ENCODE data around the gene SCG3. TPM values are rescaled to one million over a fixed set of nuclear protein-coding genes. Genes with fewer than 3 reads are reported as not detected.

Gene SCG3
- total and polyA plus RNA-seq, 2 of the 4 experiments (the other 2 are of a cell fraction) = 0.02 TPM; not detected in 1

- Histone ChIP-seq H3K9me3 (ENCODE audit: control insufficient read depth, insufficient read depth, low read length) (no peaks in the 10 kb centered on the region), H3K36me3 (ENCODE audit: control insufficient read depth, insufficient read depth, low read length) (no peaks in the 10 kb centered on the region), H3K23ac (ENCODE audit: low read depth, low read length) (peak overlapping the region; percentile 43; the same call in 1 of the 2 replicates), H3K9ac (ENCODE audit: low read depth, low read length) (peak overlapping the region; percentile 44), H2BK5ac (ENCODE audit: low read depth, low read length, poor library complexity, severe bottlenecking) (no peak overlapping the region), H2BK15ac (ENCODE audit: low read depth, low read length) (no peak overlapping the region), H3K27me3 (ENCODE audit: control insufficient read depth, insufficient read depth, low read length) (peaks cover 28% of the 10 kb centered on the region), H2BK20ac (ENCODE audit: low read depth, low read length) (no peak overlapping the region), H2AK9ac (replicated peaks; ENCODE audit: low read depth, low read length, poor library complexity) (peak overlapping the region; percentile 76), H2AK5ac (ENCODE audit: low read depth, low read length) (no peak overlapping the region), H3K14ac (replicated peaks; ENCODE audit: low read depth, low read length) (peak overlapping the region; percentile 68; the same call in 1 of the 2 replicates), H3K9me1 (ENCODE audit: insufficient read depth, low read length) (no peaks in the 10 kb centered on the region), H3K27ac (ENCODE audit: insufficient read depth, low read length) (no peak overlapping the region; the same call in 1 of the 2 replicates), H4K8ac (ENCODE audit: low read depth in 2 of 2, low read length in 2 of 2) (no peak overlapping the region), H3K4me2 (ENCODE audit: low read depth, low read length) (peak overlapping the region; percentile 63), H3K4me1 (ENCODE audit: control insufficient read depth, insufficient read depth, low read length) (0 out of 2 replicates have a peak, but pooled peaks cover 4% of the 10 kb centered on the region), H3K4ac (ENCODE audit: low read depth, low read length) (no peak overlapping the region), H4K5ac (ENCODE audit: low read depth, low read length) (no peak overlapping the region), H3K79me1 (ENCODE audit: low read depth in 1 of 2, low read length in 2 of 2) (peaks cover 3 to 11% of the 10 kb centered on the region in 2 experiments; a peak in 1 of 4 replicates), H4K91ac (ENCODE audit: insufficient read depth, low read depth, low read length) (no peak overlapping the region), H3K4me3 (ENCODE audit: insufficient read depth, low read depth, low read length) (peak overlapping the region; percentile 67), H2BK120ac (ENCODE audit: low read depth, low read length) (no peak overlapping the region; the same call in 1 of the 2 replicates), H3K56ac (ENCODE audit: extremely low read depth, insufficient read depth, low read length) (no peak overlapping the region), H2AFZ (replicated peaks; ENCODE audit: low read length, poor library complexity) (peak overlapping the region; percentile 95), H4K20me1 (ENCODE audit: insufficient read depth, low read length) (no peaks in the 10 kb centered on the region; the same call in none of the 2 replicates), H3K18ac (ENCODE audit: low read depth, low read length) (no peak overlapping the region)
- TF ChIP-seq POLR2A (IDR thresholded peaks at IDR 0.05; ENCODE audit: low read depth, low read length) (no peak), MAFK (IDR thresholded peaks at IDR 0.05; ENCODE audit: low read depth, low read length) (no peak)
- BruUV-seq (replicated peaks) = no TSS peak
- DNase-seq = peak; percentile 34
- intact Hi-C loops (cut with micrococcal nuclease) = no loop called here
- CTCF ChIA-PET = interaction anchor here (1.0 to 2.0 kb wide), 2 partner anchors 11 to 24 kb away, joined by 4 read pairs; no protein-coding TSS in a partner anchor
- dilution Hi-C loops (cut with HindIII; ENCODE audit: low sequenced_read_pairs, unreplicated experiment) = no loop called here
- POLR2A ChIA-PET (ENCODE audit: unreplicated experiment) = no interaction called here
- ATAC-seq (ENCODE audit: low read depth) = peak; percentile 76
- in situ Hi-C loops (cut with MboI; ENCODE audit: low sequenced_read_pairs) = no loop called here
- WGBS, 2 experiments (ENCODE audit: extremely low coverage in 2 of 2, insufficient read length in 1 of 2) = 4% methylated on average over 28 of the region's 71 CpGs; no CpG with 5 or more reads in 1 of the 2 experiments
Measured at GRCh38 chr15:51751697-51752683, 70.7 kb downstream of the SCG3 start.
